IPS DF 6.9 (cell line): ENCODE results near the gene MMRN2.

ENCODE experiments used
- DNase-seq: peaks from one replicate; pipeline ENCODE4 v3.0.0-alpha.2; 2013; ENCODE audit warnings: low read depth, low spot score
- H3K27ac ChIP-seq: one replicate; pipeline ENCODE4 v1.5.1; 2013; ENCODE audit warnings: low read length, control low read depth
- H3K27me3 ChIP-seq: 2 replicates; pipeline ENCODE4 v1.6.1; 2013; ENCODE audit warnings: mild to moderate bottlenecking, low read length; ENCODE audit not compliant: control insufficient read depth, insufficient read depth
- H3K36me3 ChIP-seq: 2 replicates; pipeline ENCODE4 v1.6.1; 2013; ENCODE audit warnings: low read length; ENCODE audit not compliant: control insufficient read depth, insufficient read depth
- H3K4me1 ChIP-seq: 2 replicates; pipeline ENCODE4 v1.6.1; 2013; ENCODE audit warnings: low read length; ENCODE audit not compliant: control insufficient read depth, insufficient read depth
- H3K4me3 ChIP-seq: 2 replicates; pipeline ENCODE4 v1.5.1; 2013; ENCODE audit warnings: mild to moderate bottlenecking, low read length
- H3K9me3 ChIP-seq: 2 replicates; pipeline ENCODE4 v1.6.1; 2013; ENCODE audit warnings: low read length, inconsistent platforms; ENCODE audit not compliant: control insufficient read depth, insufficient read depth
- WGBS: extraction: QIAGEN DNeasy Blood & Tissue Kit; methylation state at CpG from one replicate; pipeline ENCODE4 v1.1.7; 2013; ENCODE audit warnings: mixed read lengths, missing lambda C conversion rate; ENCODE audit not compliant: insufficient read length, insufficient coverage; 5-methylcytosine and 5-hydroxymethylcytosine counted together

The MMRN2 gene

DNA sequence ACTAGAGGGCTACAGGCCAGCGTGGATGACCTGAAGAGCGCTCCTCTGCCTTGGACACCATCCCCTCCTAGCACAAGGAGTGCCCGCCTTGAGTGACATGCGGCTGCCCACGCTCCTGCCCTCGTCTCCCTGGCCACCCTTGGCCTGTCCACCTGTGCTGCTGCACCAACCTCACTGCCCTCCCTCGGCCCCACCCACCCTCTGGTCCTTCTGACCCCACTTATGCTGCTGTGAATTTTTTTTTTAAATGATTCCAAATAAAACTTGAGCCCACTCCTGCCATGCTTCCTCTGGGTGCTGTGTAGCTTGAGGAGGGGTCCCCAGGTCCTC lies 5.5 kb upstream of the MMRN2 start:
- DNase-seq = no peak
- Histone ChIP-seq H3K4me3 (no peak overlapping the region), H3K4me1 (peaks cover 21% of the 10 kb centered on the region), H3K36me3 (no peaks in the 10 kb centered on the region), H3K9me3 (no peaks in the 10 kb centered on the region), H3K27me3 (no peaks in the 10 kb centered on the region), H3K27ac (no peak overlapping the region)
- WGBS = no CpG with 5 or more reads among the region's 7 CpGs

DNA sequence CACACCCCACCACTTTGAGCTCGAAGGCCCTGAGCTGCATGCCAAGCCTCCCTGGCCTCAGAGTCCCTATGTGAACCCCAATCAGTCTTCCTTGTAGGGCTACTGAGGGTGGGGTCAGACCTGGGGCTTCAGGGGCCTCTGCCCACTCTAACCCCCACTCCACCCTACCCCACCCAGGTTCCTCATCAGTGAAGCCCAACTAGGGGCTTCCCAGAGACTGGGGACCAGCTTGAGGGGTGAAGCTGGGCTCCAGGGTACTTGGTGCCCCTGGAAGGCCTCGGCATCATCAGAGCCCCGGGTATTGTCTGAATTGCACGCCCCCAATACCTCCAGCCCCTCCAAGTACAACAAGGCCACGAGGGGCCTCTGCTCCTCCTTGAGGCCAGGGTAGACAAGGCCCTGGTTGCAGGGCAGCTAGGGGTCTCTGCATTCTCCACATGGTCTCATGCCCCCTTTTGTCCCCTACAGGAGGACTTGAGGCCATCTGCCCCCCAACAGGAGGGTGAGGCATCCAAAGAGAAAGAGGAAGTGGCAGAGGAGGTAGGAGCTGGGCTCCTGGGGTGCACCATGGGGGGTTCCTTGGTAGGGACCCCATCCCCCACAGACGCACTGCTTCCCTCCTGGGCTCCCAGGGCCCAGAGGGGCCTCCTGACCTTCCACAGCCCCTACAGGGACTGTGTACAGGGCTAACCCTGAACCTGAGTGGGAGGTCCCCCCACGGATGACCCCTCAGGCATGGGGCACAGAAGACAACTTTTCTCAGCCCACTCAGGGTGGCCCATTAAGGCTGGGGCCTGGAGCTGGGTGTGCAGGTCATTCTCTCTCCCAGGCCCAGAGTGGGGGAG lies 4.9 kb upstream of the MMRN2 start:
- Histone ChIP-seq H3K27ac (no peak overlapping the region), H3K4me3 (no peak overlapping the region), H3K36me3 (no peaks in the 10 kb centered on the region), H3K9me3 (no peaks in the 10 kb centered on the region), H3K4me1 (peaks cover 20% of the 10 kb centered on the region), H3K27me3 (no peaks in the 10 kb centered on the region)
- DNase-seq = no peak
- WGBS = no CpG with 5 or more reads among the region's 7 CpGs

GRCh38 chr10:86961481-86962091 lies 4.2 kb upstream of the MMRN2 start:
- Histone ChIP-seq H3K4me1 (peaks cover 19% of the 10 kb centered on the region), H3K27ac (no peak overlapping the region), H3K36me3 (no peaks in the 10 kb centered on the region), H3K27me3 (no peaks in the 10 kb centered on the region), H3K4me3 (no peak overlapping the region), H3K9me3 (no peaks in the 10 kb centered on the region)
- DNase-seq = no peak
- WGBS = no CpG with 5 or more reads among the region's 12 CpGs

- DNase-seq = no peak
- Histone ChIP-seq H3K27ac (no peak overlapping the region), H3K27me3 (no peaks in the 10 kb centered on the region), H3K4me1 (peaks cover 23% of the 10 kb centered on the region), H3K36me3 (no peaks in the 10 kb centered on the region), H3K9me3 (no peaks in the 10 kb centered on the region), H3K4me3 (no peak overlapping the region)
- no CpG with 5 or more reads among the region's 9 CpGs for WGBS
Observed at GRCh38 chr10:86960863-86961434, 3.5 kb upstream of the MMRN2 start.

DNA sequence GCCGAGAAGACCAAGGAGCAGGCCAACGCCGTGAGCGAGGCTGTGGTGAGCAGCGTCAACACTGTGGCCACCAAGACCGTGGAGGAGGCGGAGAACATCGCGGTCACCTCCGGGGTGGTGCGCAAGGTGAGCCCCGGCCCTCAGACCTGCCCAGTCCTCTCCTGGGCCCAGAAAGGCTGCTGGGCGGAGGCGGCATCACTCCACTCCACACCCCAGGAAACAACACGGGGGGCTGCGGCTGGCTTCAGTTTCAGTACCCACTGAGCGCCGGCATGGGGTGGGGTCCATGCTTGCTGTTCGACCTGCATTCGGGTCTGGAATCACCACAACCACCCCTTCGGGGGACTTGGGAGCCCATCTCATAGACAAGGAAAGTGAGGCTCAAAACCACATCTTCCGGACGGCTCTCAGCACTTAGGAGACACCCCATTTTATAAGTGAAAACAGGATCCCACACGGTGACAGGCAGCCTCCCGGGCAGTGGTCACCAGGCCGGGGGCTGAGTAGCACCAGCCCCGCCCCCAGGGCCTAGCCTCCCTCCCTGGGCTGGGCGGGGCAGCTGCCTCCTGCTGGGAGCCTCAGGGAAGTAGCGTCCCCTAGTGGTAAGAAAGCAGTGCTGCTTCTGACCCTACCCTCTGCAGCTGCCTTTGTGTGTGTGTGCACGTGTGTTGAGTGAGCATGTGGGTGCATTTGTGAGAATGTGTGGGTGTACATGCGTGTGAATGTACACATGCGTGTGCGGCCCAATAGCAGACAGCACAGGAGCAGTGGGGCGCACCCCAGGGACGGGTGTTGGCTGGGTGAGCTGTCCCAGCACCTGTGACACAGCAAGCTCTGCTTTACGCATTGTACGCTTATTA lies 2.8 kb upstream of the MMRN2 start:
- Histone ChIP-seq H3K36me3 (no peaks in the 10 kb centered on the region), H3K27ac (no peak overlapping the region), H3K4me1 (peaks cover 28% of the 10 kb centered on the region), H3K9me3 (no peaks in the 10 kb centered on the region), H3K27me3 (no peaks in the 10 kb centered on the region), H3K4me3 (no peak overlapping the region)
- DNase-seq = no peak
- WGBS = no CpG with 5 or more reads among the region's 37 CpGs

DNA sequence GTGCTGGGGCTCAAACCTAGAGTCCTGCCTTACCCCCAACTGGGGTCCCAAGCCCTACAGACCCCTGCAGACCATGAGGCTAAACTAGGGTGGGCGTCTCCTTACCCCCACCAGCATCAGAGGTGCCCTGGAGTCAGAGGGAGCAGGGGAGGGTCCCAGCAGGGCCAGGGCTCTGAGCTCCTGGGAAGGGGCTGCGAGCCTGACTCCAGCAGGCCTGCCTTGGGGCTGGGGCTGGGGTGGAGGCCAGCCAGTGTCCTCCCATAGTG lies 2.3 kb upstream of the MMRN2 start:
- Histone ChIP-seq H3K27ac (no peak overlapping the region), H3K4me3 (no peak overlapping the region)

DNA sequence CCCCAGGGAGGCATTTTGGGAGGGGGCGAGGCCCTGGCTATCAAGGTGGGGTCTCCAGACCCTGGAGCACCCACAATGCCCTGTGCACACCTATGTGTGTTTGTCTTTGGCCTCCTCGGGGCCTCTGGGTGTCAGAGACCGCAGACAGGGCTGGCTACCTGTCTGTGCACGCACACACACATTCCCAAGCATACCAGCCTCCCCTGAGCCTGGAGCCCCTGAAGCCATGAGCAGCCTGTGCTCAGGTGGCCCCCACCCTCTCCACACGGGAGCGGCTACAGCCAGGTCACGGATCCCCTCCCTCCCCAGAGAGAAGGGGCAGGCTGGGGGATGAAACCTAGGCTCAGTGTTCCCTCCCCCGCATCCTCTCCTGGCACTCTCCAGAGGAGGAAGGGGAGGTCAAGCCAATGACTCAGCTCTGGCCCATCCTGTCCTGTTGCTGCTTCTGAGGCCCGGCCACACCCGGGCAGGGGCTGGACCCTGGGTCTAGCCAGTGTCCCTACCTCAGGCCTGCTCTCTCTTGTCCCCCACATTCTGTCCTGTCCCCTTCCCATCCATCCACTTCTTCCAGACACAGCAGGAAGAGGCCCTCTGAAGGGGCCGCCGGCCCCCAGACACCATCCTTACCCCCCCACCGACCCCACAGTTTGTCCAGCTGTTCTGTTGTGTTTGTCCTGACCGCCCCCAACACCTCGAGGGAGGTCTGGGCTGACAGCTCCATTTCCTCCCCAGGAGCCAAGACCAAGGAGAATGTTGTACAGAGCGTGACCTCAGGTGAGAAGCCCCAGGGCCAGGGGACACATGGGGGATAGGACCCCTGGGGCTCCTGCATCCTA lies 1.7 kb upstream of the MMRN2 start:
- WGBS = no CpG with 5 or more reads among the region's 16 CpGs
- Histone ChIP-seq H3K27ac (no peak overlapping the region), H3K9me3 (no peaks in the 10 kb centered on the region), H3K4me3 (no peak overlapping the region), H3K36me3 (no peaks in the 10 kb centered on the region), H3K4me1 (peaks cover 33% of the 10 kb centered on the region), H3K27me3 (no peaks in the 10 kb centered on the region)
- no peak for DNase-seq

More for the DNA sequence above, 2.3 kb upstream of the MMRN2 start:
- no peaks in the 10 kb centered on the region for H3K36me3 ChIP-seq
- no peaks in the 10 kb centered on the region for H3K9me3 ChIP-seq
- DNase-seq = no peak
- H3K27me3 ChIP-seq = no peaks in the 10 kb centered on the region
- H3K4me1 ChIP-seq = peaks cover 33% of the 10 kb centered on the region
- WGBS = no CpG with 5 or more reads among the region's 2 CpGs

GRCh38 chr10:86958116-86958900 lies 893 bp upstream of the MMRN2 start, which contains the start of gene SNCG:
Gene SNCG (plus strand): TSS chr10:86958599. CDS start chr10:86958698, 99 bp downstream.
- Histone ChIP-seq H3K36me3 (no peaks in the 10 kb centered on the region), H3K9me3 (no peaks in the 10 kb centered on the region), H3K4me3 (no peak within 1 kb of the TSS), H3K27me3 (no peaks in the 10 kb centered on the region), H3K27ac (no peak within 1 kb of the TSS), H3K4me1 (peaks cover 40% of the 10 kb centered on the region)
- no CpG with 5 or more reads among the region's 22 CpGs for WGBS
- DNase-seq = no peak

DNA sequence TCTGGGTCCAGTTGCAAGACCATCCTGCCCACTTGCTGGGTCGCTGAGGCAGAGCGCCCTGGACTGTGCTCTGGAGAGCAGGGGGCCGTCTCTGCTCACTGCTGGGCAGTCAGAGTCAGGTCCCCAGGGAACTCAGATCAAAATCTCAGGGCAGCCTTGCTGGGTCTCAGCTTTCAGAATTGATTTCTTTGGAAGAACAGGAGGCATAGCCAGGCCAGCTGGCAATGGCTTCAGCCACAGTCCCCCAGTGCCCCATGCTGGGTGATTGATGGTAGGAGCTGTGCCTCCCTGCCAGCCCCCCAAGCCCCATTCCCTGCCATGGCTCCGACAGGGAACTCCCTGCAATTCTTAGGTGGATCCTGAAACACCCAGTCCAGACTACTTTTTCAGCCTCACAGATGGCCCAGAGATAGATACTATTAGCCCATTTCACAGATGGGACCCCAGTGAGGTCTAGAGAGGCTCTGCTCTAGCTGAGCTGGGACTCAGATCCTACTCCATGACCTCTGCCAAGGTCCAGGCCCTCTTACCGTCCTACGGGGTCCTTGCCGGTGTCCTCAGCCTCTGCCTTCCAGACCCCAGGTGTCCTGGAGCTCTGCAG lies 467 bp downstream of the MMRN2 start:
- H3K27ac ChIP-seq = no peak overlapping the region
- peaks cover 40% of the 10 kb centered on the region for H3K4me1 ChIP-seq
- no peaks in the 10 kb centered on the region; the same call in 1 of the 2 replicates for H3K9me3 ChIP-seq
- DNase-seq = no peak
- WGBS = no CpG with 5 or more reads among the region's 7 CpGs
- H3K27me3 ChIP-seq = no peaks in the 10 kb centered on the region
- H3K36me3 ChIP-seq = no peaks in the 10 kb centered on the region
- H3K4me3 ChIP-seq = no peak overlapping the region
